Uterus (tissue), 2 donors: ENCODE measurements around the gene GPR108.

Experiments
- CTCF ChIP-seq, 4 experiments: fragments of 200-600 bp in 2 of 4; fragments of 450-650 bp in 2 of 4; sonication (generic) in 2 of 4; IDR thresholded peaks; one replicate each; pipeline ENCODE4 v1.5.1; 2016 to 2019; ENCODE audit warnings: antibody characterized with exemption in 4 of 4, mild to moderate bottlenecking in 2 of 4, moderate library complexity in 1 of 4
- POLR2A ChIP-seq, 2 donors: fragments of 450-650 bp; IDR thresholded peaks; one replicate each; pipeline ENCODE4 v1.6.1; 2016; ENCODE audit warnings: antibody characterized with exemption in 2 of 2, mild to moderate bottlenecking in 1 of 2, moderate library complexity in 1 of 2

- TF ChIP-seq CTCF (IDR thresholded peaks at IDR 0.05) (no peak), POLR2A (IDR thresholded peaks at IDR 0.05) (peak in 1 of 2 donors; percentile 14)
Observed at GRCh38 chr19:6740589-6741343, 3.4 kb upstream of the GPR108 start.
